Rectal smooth muscle tissue (tissue), 1 donor: ENCODE measurements around the gene TGFBR2.

Experiments
- H3K27ac ChIP-seq: one replicate; pipeline ENCODE4 v1.7.0; 2013; ENCODE audit warnings: low read depth, low read length, inconsistent platforms
- H3K27me3 ChIP-seq: one replicate; pipeline ENCODE4 v1.7.0; 2013; ENCODE audit warnings: low read length; ENCODE audit not compliant: control insufficient read depth, insufficient read depth
- H3K36me3 ChIP-seq: one replicate; pipeline ENCODE4 v1.7.0; 2013; ENCODE audit warnings: low read length; ENCODE audit not compliant: control insufficient read depth, insufficient read depth
- H3K4me1 ChIP-seq: one replicate; pipeline ENCODE4 v1.7.0; 2013; ENCODE audit warnings: low read length; ENCODE audit not compliant: control insufficient read depth, insufficient read depth
- H3K4me3 ChIP-seq: one replicate; pipeline ENCODE4 v1.7.0; 2013; ENCODE audit warnings: low read length
- H3K9ac ChIP-seq: one replicate; pipeline ENCODE4 v1.7.0; 2013; ENCODE audit warnings: low read length

The TGFBR2 gene

DNA sequence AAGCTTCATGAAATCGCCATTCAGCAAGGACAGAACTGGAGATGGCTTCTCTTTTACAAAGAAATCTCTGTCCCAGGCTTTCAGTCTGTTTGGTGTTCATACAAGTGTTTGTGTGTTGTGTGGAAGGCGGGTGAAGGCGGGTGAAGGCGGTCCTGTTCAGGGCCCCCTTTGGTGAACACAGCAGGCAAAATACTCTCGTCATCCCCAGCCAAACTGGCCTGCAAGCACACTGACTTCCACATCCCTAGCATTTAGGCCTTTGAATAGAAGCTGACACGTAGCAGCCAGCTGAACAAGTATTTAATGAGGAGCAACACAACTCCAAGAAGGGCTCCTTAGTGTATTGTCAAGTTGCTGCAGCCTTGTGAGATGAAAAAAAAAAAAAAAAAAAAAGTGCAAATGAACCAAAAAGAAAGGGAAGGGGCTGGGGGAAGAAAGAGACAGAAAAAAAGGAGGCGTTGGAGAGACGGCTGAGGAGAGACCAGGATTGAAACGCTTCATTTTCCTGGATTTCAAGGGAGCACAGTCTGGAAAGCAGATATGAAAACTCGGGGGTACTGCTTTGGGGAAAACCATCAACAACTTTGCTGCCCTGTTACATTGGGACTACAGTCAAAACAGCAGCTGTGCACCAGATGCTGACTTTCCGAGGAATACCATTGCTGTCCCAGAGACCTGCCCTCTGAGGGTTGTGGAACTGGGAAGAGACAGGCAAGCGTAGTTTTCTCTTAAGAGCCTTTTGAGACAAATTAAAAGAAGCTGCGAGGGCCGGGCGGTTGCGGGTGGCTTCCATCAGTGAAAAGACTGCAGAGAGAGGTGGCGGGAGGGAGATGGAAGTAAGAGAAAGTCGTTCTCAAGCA is 74.6 kb downstream of the TGFBR2 start:
- Histone ChIP-seq H3K4me3 (no peak overlapping the region), H3K4me1 (peaks cover 43% of the 10 kb centered on the region), H3K27ac (peak overlapping the region; percentile 62), H3K9ac (no peak overlapping the region), H3K36me3 (peaks cover 3% of the 10 kb centered on the region), H3K27me3 (no peaks in the 10 kb centered on the region)

DNA sequence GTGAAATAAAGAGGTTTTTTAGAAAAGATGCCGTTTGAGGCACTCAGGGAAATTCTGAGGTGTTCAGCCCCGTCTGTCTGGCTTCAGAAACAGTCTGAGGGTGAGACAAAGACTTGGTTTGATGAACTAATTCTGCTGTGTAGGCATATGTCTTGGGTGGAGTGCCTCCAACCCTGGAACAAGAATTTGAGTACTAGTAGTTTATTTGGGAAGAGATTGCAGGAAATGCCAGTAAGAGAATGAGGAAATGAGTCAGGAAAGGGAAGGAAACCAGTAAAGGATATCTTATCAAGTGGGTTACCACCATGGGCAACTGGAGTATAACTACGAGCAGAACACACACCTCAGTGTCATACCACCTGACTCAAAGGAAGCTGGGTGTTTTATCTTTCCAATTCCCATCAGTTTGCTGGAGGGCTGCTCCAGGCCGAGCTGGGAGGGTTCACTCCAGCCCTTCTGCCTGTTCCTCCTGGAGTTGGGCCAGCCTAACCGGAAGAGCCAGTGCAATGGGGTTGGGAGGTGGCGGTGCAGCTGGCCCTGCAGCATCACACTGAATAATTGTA is 75.3 kb downstream of the TGFBR2 start:
- H3K4me1 ChIP-seq: peaks cover 44% of the 10 kb centered on the region
- H3K27ac ChIP-seq: peak overlapping the region; percentile 62
- H3K4me3 ChIP-seq: no peak overlapping the region
- H3K9ac ChIP-seq: no peak overlapping the region
- no peaks in the 10 kb centered on the region for H3K27me3 ChIP-seq
- peaks cover 3% of the 10 kb centered on the region for H3K36me3 ChIP-seq

DNA sequence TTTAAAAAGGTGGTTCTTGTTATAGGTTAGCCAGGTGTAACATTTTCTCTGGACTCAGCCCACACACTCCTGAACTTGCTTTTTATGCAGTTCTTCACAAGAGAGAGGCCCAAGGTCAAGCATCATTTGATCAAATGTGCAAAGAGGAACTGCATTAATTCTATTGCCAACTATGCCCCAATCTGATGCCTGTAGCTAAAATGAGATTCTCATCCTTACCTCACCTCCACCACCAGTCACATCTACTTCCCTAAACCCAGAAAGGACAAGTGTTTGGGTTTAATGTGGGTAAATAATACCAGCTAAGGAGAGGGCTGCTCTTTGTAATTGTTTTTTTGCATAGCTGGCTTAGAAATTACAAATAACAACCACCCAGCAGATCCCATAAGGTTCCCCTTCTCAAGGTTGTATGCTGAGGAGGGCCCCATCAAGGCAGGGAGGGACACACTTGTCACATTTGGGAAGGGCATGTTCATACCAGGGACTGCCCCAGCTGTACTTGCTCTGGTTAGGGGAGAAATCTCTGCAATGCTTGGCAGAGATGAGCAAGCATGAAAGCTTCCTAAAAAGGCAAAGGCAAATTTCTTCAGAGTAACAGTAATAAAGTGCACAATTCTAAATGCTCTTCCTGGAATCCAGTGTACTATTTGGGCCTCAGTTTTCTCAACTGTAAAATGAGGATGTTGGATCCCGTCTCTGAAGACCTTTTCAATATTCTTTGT is 76.2 kb downstream of the TGFBR2 start:
- no peaks in the 10 kb centered on the region for H3K27me3 ChIP-seq
- H3K4me1 ChIP-seq: peaks cover 38% of the 10 kb centered on the region
- no peak overlapping the region for H3K9ac ChIP-seq
- H3K4me3 ChIP-seq: no peak overlapping the region
- peaks cover 3% of the 10 kb centered on the region for H3K36me3 ChIP-seq
- peak overlapping the region; percentile 60 for H3K27ac ChIP-seq

DNA sequence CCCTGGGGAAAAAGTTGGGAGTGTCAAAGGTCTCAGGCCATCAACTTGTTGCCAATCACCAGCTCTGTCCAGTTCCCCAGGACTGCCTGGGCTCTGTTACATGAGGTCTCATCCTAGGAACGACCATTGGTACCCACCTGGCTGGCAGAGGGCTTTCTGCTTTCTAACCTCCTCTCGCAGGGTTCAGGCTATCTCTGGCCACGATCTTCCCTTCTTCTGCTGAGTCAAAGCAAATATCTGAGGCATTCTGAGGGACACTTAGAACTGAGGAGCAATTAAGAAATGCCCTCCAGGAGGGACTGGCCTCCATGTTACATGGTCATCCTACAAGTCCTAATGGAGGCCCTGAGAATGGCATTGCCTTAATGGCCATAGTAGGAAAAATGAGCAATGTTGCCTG is 77.4 kb downstream of the TGFBR2 start:
- Histone ChIP-seq H3K4me3 (no peak overlapping the region), H3K9ac (no peak overlapping the region), H3K4me1 (peaks cover 45% of the 10 kb centered on the region), H3K27me3 (no peaks in the 10 kb centered on the region), H3K27ac (no peak overlapping the region), H3K36me3 (peaks cover 8% of the 10 kb centered on the region)

DNA sequence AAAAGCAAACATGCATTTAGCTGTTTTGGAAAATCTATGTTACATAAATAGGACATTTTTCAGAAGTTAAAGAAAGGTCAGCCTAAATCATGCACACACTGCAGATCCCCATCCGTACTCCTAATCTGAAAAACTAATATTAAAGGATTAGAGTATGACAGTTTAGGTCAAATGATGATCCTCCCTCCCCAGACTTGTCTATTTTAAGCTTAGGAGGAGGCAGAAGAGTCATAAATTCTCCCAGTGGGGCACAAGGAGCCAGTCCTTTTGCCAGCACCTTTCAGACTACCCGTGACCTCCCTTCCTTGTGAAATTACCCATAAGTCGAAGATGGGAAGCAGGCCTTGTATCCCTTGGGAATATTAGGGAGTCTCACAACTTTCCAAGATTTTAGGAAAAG is 78.0 kb downstream of the TGFBR2 start:
- Histone ChIP-seq H3K27me3 (no peaks in the 10 kb centered on the region), H3K4me3 (no peak overlapping the region), H3K27ac (peak overlapping the region; percentile 38), H3K36me3 (peaks cover 5% of the 10 kb centered on the region), H3K4me1 (peaks cover 49% of the 10 kb centered on the region), H3K9ac (no peak overlapping the region)

DNA sequence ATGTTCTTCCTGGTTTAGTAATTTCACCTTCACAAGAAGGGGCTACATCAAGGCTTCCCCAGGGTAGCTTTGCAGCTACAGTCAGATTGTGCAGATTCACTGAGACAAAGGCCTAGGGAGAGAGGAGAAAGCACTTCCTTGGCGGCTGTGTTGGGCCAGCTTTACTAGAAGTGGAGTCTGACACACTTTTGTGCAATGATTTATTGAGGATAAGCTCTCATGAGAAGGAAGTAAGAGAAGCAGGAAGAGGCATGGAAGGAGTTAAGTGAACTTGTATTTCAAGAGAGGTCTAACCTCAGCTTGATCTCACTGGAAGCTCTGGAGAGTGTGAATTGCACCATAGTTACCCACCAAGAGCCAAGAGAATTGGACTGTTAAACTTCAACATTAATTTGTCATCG is 78.9 kb downstream of the TGFBR2 start:
- Histone ChIP-seq H3K4me1 (peaks cover 58% of the 10 kb centered on the region), H3K36me3 (peaks cover 5% of the 10 kb centered on the region), H3K27ac (peak overlapping the region; percentile 38)

DNA sequence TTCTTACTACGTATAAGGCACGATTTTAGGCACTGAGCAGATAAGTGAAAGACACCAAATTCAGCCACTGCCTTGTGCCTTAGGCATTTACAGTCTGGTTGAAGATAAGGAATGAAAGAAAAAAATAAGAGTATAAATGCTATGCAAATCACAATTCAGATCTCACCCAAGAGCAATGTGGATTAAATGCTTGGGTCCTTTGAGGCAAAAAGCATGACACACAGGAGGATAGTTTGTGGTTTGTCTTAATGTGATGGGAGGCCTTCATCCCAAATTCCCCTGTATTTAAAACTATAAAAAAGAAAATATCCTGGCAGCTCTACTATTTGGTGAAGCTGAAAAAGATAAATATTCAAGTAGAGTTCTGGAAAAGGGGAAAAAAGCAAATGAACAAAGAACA is 79.8 kb downstream of the TGFBR2 start:
- H3K4me3 ChIP-seq: no peak overlapping the region
- H3K27ac ChIP-seq: no peak overlapping the region
- no peak overlapping the region for H3K9ac ChIP-seq
- H3K36me3 ChIP-seq: peaks cover 10% of the 10 kb centered on the region
- peaks cover 62% of the 10 kb centered on the region for H3K4me1 ChIP-seq
- H3K27me3 ChIP-seq: no peaks in the 10 kb centered on the region

More for the DNA sequence above, 78.9 kb downstream of the TGFBR2 start:
- Histone ChIP-seq H3K9ac (no peak overlapping the region), H3K4me3 (no peak overlapping the region), H3K27me3 (no peaks in the 10 kb centered on the region)

DNA sequence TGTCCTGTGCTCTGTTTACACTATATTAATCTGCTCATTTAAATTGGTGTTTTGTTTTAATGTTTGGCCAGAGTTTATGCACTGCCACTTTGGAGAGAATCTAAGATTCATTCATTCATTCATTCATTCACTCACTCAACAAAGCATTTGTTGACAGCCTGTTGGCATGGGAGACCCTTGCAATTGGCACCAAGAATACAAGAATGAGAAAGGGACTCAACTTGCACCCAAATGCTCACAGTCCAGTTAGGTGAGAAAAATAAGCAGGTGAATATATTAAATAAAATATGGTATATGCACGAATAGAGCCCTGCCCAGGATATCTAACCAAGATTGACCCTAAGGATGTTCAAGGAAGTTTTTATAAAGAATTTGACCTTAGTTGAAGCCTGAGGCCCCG is 80.4 kb downstream of the TGFBR2 start:
- Histone ChIP-seq H3K9ac (no peak overlapping the region), H3K4me1 (peaks cover 67% of the 10 kb centered on the region), H3K27me3 (no peaks in the 10 kb centered on the region), H3K4me3 (no peak overlapping the region), H3K27ac (no peak overlapping the region), H3K36me3 (peaks cover 13% of the 10 kb centered on the region)

DNA sequence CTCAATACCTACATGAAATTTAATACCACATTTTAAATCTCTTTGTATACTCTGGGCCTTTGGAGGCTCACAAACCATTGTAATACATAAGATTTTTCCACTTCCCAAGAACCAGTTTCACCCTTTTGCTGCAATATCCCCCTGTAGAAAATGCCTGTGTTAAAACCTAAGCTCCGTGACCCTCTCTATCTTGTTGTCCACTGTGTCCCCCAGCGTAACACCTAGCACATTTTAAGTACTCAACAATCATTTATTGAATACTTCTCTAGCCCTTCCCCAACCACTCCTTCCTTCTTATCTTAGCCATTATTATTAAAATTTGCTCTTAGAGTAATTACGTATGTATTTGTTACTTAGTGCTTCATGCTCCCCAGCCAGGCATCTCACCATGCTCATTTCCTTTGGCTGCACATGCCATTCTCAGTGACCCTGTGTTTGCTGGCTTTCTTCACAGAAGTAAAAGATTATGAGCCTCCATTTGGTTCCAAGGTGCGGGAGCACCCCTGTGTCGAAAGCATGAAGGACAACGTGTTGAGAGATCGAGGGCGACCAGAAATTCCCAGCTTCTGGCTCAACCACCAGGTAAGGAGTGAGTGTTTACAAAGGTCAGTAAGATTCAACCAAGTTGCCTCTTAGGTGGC is 81.6 kb downstream of the TGFBR2 start:
- Histone ChIP-seq H3K9ac (no peak overlapping the region), H3K4me1 (peaks cover 56% of the 10 kb centered on the region)

DNA sequence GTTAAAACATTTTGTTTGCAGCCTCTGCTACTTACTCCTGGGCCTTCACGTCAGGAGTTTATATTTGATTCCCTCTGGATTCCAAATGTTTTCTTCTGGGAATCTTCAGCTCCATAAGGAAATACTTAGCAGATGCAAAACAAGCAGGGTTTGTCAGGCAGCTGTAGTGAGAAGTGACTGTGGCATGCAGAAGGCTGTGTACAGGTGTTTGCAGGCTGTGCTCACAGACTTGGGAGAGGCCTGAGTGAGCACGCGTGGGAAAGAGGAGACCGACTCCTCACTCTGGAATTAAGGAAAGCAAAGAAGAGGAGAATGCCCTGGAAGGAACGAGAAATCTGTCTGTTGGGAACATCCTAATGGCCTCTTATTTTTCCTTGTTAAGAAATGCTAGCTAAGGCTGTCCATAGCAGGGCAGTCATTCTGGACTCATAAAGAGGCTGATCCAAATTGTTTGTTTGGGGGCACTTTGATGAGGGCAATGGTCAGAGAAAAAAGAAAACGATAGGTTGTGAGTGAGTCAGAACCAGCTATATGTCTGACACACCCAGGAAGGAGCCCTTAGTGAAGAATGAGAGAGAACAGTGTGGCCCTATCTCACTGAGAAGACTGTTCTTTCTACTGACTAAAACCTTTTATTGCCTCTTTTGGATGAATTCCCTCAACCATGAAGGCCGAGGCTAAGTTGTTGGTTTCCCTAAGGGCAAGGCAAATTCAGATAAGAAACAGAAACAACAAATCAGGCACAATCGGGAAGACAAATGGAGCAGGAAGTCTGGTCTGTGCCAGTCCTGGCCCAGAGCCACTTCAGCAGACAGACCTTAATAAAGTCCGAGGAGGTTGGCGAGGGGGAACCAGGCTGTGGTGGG is 82.6 kb downstream of the TGFBR2 start:
- Histone ChIP-seq H3K4me3 (no peak overlapping the region), H3K27me3 (no peaks in the 10 kb centered on the region), H3K9ac (no peak overlapping the region), H3K27ac (peak overlapping the region; percentile 78), H3K4me1 (peaks cover 51% of the 10 kb centered on the region), H3K36me3 (peaks cover 13% of the 10 kb centered on the region)

More for the DNA sequence above, 81.6 kb downstream of the TGFBR2 start:
- Histone ChIP-seq H3K4me3 (no peak overlapping the region), H3K27me3 (no peaks in the 10 kb centered on the region), H3K27ac (peak overlapping the region; percentile 78), H3K36me3 (peaks cover 13% of the 10 kb centered on the region)

DNA sequence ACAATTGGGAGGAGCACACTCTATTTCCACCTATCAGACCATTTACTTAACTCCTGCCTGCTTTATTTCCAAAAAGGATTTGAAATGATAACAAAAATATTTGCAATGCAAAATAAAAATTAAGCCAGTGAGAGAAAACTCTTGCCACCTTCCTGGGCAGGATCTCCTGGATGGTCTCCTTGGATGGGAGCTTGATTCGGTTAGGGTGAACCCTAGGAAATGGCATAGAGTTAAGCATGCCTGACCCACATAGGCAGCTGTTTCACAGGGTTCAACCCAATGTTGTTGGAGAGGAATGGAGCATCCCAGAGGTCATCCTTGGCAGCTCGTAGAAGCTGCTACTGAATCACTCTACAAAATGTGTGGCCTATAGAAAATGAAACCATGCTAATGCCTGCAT is 83.8 kb downstream of the TGFBR2 start:
- Histone ChIP-seq H3K27ac (peak overlapping the region; percentile 70), H3K27me3 (no peaks in the 10 kb centered on the region), H3K36me3 (peaks cover 13% of the 10 kb centered on the region), H3K4me3 (no peak overlapping the region), H3K9ac (no peak overlapping the region), H3K4me1 (peaks cover 42% of the 10 kb centered on the region)
